Stimulated activated CD4-positive, alpha-beta T cell treated with anti-CD3 and anti-CD28 coated beads, Interleukin-12 subunit alpha, Interleukin-12 subunit beta, amount 100 ng/mL, for 48 hours (primary cell): ENCODE results near the gene SKA2.
"Not testable (repeated sequence)": the region's sequence is repeated elsewhere in the genome, so short reads cannot be mapped to it uniquely, and the experiment has no call there.

Source experiments
- DNase-seq, 3 donors: peaks; one replicate each; pipeline ENCODE4 v3.0.0-alpha.2; 2020; ENCODE audit warnings: low read depth in 2 of 3, low spot score in 1 of 3

Gene SKA2

DNA sequence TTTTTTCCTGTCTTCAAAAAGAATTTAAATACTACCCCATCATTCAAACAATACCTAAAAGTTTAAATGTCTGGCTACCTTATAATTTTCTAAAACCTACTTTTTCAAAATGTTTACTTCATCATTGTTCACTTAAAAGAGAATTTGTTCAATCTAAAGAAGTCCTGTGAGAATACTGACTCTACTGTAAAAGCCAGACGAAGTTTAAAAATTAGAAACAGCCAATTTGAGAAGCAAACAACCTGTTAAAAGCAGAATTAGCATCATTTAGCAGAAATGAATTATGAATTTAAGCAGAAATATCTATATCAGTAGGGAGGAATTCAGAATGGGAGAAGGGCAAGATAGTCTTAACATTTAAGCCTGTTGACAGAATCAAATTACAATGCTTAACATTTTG is 2.1 kb downstream of the SKA2 start:
- DNase-seq = no peak

GRCh38 chr17:59151591-59151990 is 3.4 kb downstream of the SKA2 start:
- no peak for DNase-seq

GRCh38 chr17:59151006-59151405 is 4.0 kb downstream of the SKA2 start:
- DNase-seq = no peak

GRCh38 chr17:59149841-59150511 is 5.0 kb downstream of the SKA2 start:
- DNase-seq = peak in 1 of 3 donors; percentile 3

GRCh38 chr17:59149051-59149450 is 5.9 kb downstream of the SKA2 start:
- no peak for DNase-seq

DNA sequence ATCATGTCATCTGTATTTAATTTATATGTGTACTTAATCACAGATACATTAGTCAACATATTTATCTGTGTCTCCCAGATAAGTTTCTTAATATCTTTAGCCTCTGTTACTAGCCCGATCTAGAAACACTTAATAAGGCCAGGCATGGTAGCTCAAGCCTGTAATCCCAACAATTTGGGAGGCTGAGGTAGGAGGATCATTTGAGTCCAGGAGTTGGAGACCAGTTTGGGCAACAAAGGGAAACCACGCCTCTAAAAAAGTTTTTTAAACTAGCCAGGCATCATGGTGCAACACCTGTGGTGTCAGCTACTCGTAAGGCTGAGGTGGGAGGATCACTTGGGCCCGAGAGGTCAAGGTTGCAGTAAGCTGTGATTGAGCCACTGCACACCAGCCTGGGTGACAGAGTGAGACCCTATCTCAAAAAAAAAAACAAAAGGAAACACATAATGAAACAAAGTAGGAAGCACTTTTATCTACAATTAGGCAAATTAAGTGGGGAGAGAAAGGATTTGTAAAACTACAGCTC is 9.4 kb downstream of the SKA2 start:
- no peak for DNase-seq

- no peak for DNase-seq
Observed at GRCh38 chr17:59141860-59142259, 13.1 kb downstream of the SKA2 start.

- DNase-seq = no peak
Observed at GRCh38 chr17:59139939-59140338, 15.0 kb downstream of the SKA2 start.

- DNase-seq = not testable (repeated sequence)
Observed at GRCh38 chr17:59138339-59138738, 16.6 kb downstream of the SKA2 start.

- no peak for DNase-seq
Observed at GRCh38 chr17:59131131-59131530, 23.9 kb downstream of the SKA2 start.

- no peak for DNase-seq
Observed at GRCh38 chr17:59129814-59130213, 25.2 kb downstream of the SKA2 start.

DNA sequence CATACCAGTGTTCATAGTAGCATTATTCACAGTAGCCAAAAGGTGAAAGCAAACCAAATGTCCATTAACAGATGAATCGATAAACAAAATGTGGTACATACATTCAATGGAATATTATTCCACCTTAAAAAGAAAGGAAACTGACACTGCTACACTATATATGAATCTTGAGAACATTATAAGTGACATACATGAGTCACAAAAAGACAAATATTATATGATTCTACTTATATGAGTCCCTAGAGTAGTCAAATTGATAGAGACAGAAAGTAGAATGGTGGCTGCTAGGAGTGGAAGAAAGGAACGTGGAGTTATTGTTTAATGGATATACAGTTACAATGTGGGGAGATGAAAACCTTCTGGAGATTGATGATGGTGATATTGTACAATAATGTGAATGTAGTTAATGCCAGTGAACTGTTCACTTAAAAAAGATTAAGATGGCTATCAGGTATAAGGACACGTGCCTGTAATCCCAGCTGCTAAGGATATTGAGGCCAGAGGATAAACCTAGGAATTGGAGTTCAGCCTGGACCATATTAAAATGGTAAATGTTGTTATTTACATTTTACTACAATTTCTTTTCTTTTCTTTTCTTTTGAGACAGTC is 28.1 kb downstream of the SKA2 start:
- no peak for DNase-seq

DNA sequence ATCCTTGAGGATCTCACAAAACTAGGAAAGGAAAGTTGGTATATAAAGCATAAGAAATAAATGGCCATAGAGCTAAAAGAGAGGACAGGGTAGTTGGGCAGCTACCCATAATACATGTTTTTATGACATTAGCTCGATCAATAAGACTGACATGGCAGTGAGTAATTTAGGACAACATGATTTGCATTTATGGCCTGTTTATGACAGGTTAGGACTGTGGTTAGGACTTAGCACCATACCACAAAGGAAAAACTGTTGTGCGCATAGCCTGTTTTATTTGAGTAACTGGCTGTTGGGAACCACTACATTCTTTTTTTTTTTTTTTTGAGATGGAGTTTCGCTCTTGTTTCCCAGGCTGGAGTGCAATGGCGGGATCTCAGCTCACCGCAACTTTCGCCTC is 30.3 kb downstream of the SKA2 start:
- no peak for DNase-seq

GRCh38 chr17:59121901-59122480 is 33.0 kb downstream of the SKA2 start:
- no peak for DNase-seq

DNA sequence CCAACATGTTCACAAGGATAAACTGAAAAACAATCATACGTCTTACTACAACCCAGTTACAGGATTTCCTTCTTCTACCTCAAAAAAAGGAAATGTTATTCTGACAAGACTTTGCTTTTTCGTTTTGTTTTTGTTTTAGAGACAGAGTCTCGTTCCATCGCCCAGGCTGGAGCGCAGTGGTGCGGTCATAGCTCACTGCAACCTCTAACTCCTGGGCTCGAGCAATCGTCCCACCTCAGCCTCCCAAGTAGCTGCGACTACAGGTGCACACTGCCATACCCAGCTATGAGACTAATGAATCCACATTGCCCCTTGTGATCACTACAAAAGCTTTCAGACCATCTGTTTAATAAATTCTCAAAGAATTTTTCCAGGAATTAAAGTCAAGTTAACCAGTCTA is 39.5 kb downstream of the SKA2 start:
- no peak for DNase-seq

- DNase-seq = no peak
Observed at GRCh38 chr17:59111539-59111938, 43.4 kb downstream of the SKA2 start.

- DNase-seq = no peak
Observed at GRCh38 chr17:59110973-59111372, 44.0 kb downstream of the SKA2 start.

DNA sequence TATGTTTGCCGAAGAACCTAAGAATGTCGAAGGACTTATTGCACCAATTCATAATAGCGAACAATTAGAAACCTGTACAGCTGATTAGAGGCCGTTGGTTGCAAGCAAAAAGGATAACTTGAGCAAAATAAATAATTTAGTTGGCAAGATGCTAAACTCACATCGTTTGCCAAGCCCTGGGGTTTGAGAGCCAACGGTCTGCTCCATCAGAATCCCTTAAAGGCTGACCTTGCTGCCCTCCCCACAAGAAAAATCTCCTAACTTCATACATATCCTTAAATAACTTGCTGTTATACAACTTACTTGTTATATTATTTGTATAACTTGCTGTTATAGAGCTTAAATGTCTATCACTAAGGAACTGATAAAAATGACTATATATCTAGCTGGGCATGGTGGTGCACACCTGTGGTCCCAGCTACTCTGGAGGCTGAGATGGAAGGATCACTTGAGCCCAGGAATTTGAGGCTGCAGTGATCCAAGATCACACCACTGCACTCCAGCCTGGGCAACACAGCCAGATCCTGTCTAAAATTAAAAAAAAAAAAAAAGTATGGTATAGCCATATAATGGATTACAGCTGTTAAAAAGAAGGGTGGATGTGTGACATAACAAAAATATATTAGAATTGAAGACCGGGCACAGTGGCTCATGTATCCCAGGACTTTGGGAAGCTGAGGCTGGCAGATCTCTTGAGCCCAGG is 46.4 kb downstream of the SKA2 start:
- DNase-seq = no peak

DNA sequence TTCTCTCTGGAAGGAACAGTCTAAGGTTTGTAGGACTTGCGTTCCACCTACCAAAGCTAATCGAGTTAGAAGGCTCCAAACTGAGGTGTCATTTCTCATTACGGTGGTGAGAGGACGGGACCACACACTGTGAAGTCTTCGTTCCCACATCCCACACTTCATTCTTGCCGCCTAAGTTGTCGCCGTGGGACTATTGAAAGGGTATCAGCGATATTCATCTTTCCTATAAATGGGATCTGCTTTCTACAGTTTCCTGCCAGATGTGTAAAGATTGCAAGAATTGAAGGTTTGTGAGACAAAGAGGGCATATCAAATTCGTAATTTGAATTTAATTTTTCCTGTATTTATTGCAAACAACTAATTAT is 47.7 kb downstream of the SKA2 start:
- no peak for DNase-seq

GRCh38 chr17:59106463-59107305 is 48.3 kb downstream of the SKA2 start, which contains the start of gene TRIM37:
Gene TRIM37 (minus strand): TSS chr17:59106880. CDS start chr17:59106461, 419 bp downstream.
- DNase-seq = peak; percentile 97 to 99 (median 98)
